Testis (tissue), 2 donors: Measurements from ENCODE around the gene ZFP57.

Source experiments
- CTCF ChIP-seq, 3 experiments: fragments of 450-650 bp in 2 of 3; fragments of 200-600 bp in 1 of 3; sonication (generic) in 1 of 3; IDR thresholded peaks; one replicate each; pipeline ENCODE4 v1.5.1; 2016 to 2019; ENCODE audit warnings: antibody characterized with exemption in 3 of 3, mild to moderate bottlenecking in 2 of 3, moderate library complexity in 1 of 3
- POLR2A ChIP-seq: fragments of 450-650 bp; IDR thresholded peaks from one replicate; pipeline ENCODE4 v1.6.1; 2017; ENCODE audit warnings: antibody characterized with exemption, mild to moderate bottlenecking, moderate library complexity

GRCh38 chr6:29656157-29656556 lies 24.8 kb downstream of the ZFP57 start:
- TF ChIP-seq POLR2A (no peak), CTCF (IDR thresholded peaks at IDR 0.05) (no peak)
